Measurements from ENCODE around the gene DNAH6.

DNA sequence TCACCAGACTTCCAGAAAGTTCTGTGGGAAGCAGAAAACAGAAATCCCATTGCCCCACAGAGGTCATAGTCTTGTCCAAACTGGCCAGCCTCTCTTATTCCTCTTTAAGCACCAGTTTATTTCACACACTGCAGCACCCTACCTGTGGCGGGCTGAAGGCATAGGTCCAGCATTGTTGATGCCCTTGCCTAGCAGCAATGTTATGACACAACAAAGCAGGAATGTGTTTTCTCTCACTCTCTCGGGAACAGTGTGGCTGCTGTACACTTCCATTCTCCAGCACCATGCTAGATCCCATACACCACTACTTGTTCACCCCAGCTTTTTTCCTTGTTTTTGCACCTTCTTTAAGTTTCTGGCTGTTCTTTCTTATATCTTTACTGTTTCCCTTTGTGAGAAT is 181.6 kb downstream of the DNAH6 start:
- TF ChIP-seq, protein P1, sequence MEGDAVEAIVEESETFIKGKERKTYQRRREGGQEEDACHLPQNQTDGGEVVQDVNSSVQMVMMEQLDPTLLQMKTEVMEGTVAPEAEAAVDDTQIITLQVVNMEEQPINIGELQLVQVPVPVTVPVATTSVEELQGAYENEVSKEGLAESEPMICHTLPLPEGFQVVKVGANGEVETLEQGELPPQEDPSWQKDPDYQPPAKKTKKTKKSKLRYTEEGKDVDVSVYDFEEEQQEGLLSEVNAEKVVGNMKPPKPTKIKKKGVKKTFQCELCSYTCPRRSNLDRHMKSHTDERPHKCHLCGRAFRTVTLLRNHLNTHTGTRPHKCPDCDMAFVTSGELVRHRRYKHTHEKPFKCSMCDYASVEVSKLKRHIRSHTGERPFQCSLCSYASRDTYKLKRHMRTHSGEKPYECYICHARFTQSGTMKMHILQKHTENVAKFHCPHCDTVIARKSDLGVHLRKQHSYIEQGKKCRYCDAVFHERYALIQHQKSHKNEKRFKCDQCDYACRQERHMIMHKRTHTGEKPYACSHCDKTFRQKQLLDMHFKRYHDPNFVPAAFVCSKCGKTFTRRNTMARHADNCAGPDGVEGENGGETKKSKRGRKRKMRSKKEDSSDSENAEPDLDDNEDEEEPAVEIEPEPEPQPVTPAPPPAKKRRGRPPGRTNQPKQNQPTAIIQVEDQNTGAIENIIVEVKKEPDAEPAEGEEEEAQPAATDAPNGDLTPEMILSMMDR (IDR thresholded peaks at IDR 0.05), result no peak
- TF ChIP-seq EZH2 (IDR thresholded peaks at IDR 0.05), result no peak
- TF ChIP-seq EZH2phosphoT487 (IDR thresholded peaks at IDR 0.05), result no peak

All from neural progenitor cell (in vitro differentiated cells).